Caki2 (cell line): ENCODE measurements around the gene KAT7. TPM values are rescaled to one million over a fixed set of nuclear protein-coding genes. Genes with fewer than 3 reads are reported as not detected.
"Not testable (repeated sequence)": the region's sequence is repeated elsewhere in the genome, so short reads cannot be mapped to it uniquely, and the experiment has no call there.

Experiments
- DNase-seq: peaks from one replicate; pipeline ENCODE4 v3.0.0-alpha.2; 2015; ENCODE audit warnings: low read depth
- in situ Hi-C: cut with HindIII; loops from 2 replicates; pipeline ENCODE4 v1.10.0; 2016; ENCODE audit warnings: low sequenced_read_pairs, low pct_unique_long_range_greater_than_20kb, mixed read lengths
- total RNA-seq: library from RNA; depleted of rRNA; stranded (reverse); fragments of >200 nt; shearing (Covaris generic); gene quantifications from 2 replicates; pipeline ENCODE4 v1.2.3, GENCODE V29; 2014; ENCODE audit warnings: low replicate concordance

The KAT7 gene
- total RNA-seq, 1 experiment from 2014 or later = 26.7 TPM

DNA sequence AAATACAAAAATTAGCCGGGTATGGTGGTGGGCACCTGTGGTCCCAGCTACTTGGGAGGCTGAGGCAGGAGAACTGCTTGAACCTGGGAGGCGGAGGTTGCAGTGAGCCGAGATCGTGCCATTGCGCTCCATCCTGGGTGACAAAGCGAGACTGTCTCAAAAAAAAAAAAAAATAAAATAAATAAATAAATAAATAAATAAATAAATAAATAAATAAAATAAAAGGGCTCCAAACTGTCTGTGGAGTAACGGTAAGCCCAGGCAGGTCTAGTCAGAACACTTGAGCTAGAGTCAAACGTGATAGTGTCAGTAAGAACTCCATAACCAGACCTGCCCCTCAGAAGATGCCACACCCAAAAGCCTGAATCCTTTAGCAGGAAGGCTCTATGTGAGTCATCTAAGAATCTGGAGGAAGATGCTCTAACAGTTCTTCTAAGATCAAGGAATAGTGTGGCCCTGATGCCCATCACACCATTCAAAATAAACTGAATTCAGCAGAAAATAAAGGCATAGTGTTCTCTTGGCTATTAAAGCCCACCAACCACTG lies 29.9 kb upstream of the KAT7 start:
- in situ Hi-C loops = not testable (repeated sequence)

GRCh38 chr17:49759203-49759602 lies 29.3 kb upstream of the KAT7 start:
- DNase-seq = no peak
- in situ Hi-C loops = no loop called here

More for the DNA sequence above, 29.9 kb upstream of the KAT7 start:
- DNase-seq = not testable (repeated sequence)

- DNase-seq = no peak
- in situ Hi-C loops = no loop called here
These were observed 28.2 kb upstream of the KAT7 start for GRCh38 chr17:49760296-49760695.

- in situ Hi-C loops = no loop called here
- DNase-seq = no peak
These were observed 27.4 kb upstream of the KAT7 start for GRCh38 chr17:49760932-49761558.

DNA sequence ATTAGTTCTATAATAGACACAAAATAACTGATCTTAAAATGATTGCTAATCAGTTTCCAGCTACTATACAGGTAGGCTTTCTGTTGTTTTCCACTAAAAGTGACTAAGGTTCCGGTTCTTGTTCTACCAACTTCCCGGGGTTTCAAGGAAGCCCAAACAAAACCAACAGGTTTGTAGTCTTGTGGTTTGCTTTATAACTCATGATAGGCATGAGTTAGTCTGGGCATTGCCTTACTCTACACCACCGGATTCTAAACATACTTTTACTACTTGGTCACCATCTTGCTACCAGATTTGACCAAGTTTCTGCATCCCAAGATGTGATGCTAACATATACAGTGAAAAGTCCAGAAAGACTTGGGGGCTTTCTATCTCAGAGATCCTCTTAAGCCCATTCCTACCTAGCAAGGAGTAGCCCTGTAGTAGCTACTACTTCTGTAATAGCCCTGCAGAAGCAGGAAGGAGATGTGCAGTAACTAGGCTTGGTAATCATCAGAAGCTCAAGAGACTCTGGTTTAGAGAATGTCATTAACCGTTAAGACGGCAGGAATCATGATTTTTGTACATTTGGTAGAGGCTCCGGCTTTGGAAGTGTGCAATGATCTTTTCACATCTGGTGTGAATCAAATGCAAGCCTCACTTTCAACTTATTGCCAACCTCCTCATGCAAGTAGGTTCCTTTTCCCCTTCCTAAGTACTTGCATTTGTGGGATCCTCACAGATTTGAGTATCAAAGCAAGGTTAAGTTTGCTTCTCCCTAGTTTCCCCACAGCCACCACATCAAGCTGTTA lies 26.1 kb upstream of the KAT7 start:
- in situ Hi-C loops = no loop called here
- no peak for DNase-seq

- peak; percentile 99 for DNase-seq
- in situ Hi-C loops = no loop called here
These were observed 24.5 kb upstream of the KAT7 start, which contains the start of gene FAM117A for GRCh38 chr17:49763735-49764558. FAM117A (minus strand) TSS chr17:49764131; CDS start chr17:49764087, 44 bp downstream.

DNA sequence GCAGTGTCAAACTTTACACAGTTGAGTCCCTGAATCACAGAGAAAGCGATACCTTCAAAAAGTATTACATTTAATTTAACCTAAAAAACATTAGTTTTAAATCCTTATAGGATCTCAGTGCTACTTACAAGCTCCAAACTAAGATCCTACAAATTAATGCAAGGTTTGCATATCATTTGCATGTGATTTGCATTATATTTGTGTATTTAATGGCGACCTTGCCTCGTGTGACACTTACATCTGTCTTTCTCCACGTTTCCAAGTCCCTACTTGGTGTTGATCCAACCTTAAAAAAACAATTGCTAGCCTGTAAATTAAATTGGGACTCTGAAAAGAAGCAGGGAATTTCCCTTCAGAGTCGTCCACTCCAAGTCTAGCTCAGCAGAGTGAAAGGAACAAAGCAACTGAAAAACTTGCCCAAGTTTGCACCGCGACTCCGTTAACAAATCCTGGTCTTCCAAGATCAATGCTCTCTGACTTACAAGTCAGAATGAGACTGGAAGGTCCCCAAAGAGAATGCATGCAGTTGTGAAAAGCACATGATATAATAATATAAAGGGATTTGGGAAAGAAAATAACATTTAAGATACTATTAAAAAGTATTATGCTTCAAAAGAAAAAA lies 23.8 kb upstream of the KAT7 start:
- in situ Hi-C loops = no loop called here
- DNase-seq = no peak

DNA sequence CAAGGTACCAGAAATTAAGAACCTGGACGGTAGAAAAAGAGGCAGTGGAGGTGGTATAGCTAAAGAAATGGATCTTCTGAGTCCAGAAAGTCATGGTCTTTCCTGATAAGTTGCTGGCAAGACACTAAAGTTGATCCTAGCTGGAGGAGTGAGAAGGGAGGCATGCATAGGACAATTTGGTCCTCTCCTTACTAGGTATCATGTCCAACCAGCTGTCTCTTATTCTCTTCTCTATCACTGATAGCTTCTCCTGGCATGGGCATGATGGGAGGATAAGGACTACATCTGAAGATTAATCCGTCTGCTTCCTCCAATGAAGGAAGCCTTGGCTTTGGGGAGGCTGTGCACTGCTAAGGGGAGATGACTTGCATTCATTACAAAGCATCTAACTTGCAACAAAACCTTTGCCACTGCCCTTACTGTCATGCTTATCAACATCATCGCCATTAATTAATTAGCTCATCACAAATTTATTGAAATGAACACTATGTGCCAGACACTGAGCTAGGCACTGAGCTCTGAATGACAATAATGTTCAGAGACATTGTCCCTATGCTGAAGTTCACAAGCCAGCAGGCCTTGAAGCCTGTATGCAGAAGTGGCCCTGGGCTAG lies 21.5 kb upstream of the KAT7 start:
- in situ Hi-C loops = no loop called here

GRCh38 chr17:49775546-49776260 lies 12.8 kb upstream of the KAT7 start:
- no peak for DNase-seq
- in situ Hi-C loops = no loop called here

More for the DNA sequence above, 21.5 kb upstream of the KAT7 start:
- DNase-seq = no peak

DNA sequence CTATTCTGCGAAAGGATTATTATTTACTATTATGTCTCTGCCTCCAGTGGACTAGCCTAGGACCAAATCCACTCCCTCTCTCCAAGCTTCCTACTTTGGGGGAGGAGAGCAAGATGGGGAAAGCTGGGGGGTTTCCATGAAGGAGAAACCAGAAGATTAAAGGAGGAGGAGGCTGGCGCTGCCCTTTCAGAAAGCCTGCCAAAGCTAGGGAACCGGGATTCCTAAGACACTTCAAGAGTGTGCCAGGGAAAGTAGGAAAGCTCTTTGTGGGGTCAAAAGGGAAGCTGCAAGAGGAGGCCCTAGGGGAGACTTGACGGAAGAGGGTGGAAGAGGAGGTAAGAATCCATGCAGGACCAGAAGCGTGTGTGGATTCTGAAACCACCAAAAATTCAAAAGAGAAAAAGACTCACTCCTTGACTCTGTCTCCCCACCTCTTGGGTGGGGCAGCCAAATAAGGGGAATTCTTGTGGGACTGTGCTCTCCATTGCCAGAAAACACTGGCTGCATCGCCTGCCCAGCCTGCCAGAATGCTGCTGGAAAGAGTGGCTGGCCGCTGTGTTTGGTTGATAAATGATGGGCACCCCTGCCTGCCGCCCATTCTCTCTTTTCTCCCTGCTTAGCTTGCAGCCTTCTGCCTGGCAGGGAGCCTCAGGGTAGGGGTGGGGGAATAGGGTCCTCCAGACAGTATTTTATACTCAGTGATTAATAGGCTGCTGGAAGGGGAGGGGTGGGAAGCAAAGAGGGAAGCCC lies 11.8 kb upstream of the KAT7 start:
- in situ Hi-C loops = no loop called here
- no peak for DNase-seq

DNA sequence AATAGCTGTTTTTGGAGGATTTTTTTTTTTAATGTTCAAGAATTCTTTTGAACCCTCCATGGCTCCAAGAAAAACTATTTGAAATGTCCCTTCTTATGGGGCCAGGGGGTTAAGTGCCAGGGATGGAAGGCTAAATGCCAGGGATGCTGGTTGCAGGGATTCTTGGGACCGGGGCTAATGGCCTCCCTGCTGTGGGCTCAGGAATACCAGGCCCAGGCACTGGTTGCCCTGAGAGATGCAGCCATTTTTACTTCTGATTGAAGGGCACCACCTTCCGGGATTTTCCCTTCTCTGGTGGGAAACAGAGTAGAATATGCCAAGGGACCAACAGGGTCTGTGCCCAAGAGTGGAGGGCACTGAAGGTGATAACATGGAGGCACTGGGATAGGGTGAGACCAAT lies 10.9 kb upstream of the KAT7 start:
- in situ Hi-C loops = no loop called here
- no peak for DNase-seq

- in situ Hi-C loops = no loop called here
- no peak for DNase-seq
These were observed 9.2 kb upstream of the KAT7 start for GRCh38 chr17:49779156-49779738.

DNA sequence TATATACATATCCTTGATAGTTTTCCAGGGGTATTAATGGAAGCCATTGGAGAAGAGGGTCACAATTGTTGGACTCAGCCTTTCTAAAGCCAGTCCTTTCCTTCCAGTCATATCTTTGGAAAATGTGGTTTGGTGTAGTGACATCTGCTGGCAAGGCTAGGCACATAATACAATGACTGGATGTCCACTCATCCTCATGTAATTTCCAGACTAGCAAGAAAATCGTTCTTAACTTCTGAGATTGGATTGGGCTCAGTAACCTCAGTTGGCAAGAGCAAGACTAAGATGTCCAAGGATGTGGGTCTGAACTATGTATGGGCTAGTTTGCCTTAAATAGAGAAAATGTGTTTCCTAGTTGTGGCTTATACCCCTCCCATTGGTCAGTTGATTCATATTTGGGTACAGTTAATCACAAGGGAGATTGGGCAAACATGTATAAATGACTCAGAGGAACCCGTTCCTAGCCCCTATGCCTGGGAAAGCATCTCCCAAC lies 8.7 kb upstream of the KAT7 start:
- in situ Hi-C loops = no loop called here
- DNase-seq = peak; percentile 31

GRCh38 chr17:49783071-49783715 lies 5.3 kb upstream of the KAT7 start:
- in situ Hi-C loops = no loop called here
- no peak for DNase-seq

- DNase-seq = no peak
- in situ Hi-C loops = no loop called here
These were observed 4.7 kb upstream of the KAT7 start for GRCh38 chr17:49783791-49784190.

GRCh38 chr17:49784636-49785035 lies 3.8 kb upstream of the KAT7 start:
- no peak for DNase-seq
- in situ Hi-C loops = no loop called here
